Endothelial cell of umbilical vein (primary cell): Measurements from ENCODE around the gene KIFAP3. TPM values are rescaled to one million over a fixed set of nuclear protein-coding genes. Genes with fewer than 3 reads are reported as not detected.

ENCODE experiments used
- BruUV-seq: library from RNA; stranded (reverse); fragments of 400-500 nt; replicated peaks from 2 replicates; lab custom pipeline; 2021; lab: Mats Ljungman, UMichigan
- CTCF ChIA-PET: fragments of 300-600, 350-600 bp; sonication (Branson Sonifier 250); formaldehyde crosslinking; loops from one replicate; lab custom pipeline; 2021; ENCODE audit warnings: antibody characterized with exemption, inconsistent platforms; lab: Charles Lee
- POLR2A ChIA-PET: fragments of 300-600, 350-600 bp; sonication (Branson Sonifier 250); formaldehyde crosslinking; loops from one replicate; lab custom pipeline; 2021; ENCODE audit warnings: antibody characterized with exemption, inconsistent platforms; lab: Charles Lee
- DNase-seq: peaks from one replicate; pipeline ENCODE4 v3.0.0-alpha.2; 2011; ENCODE audit warnings: low read depth, low spot score
- FAIRE-seq: peaks from 2 replicates; lab custom pipeline; 2011; peaks lifted over from hg19 to GRCh38; lab: Jason Lieb, UNC
- H2AFZ ChIP-seq: 2 replicates; pipeline ENCODE4 v1.6.0; 2012; ENCODE audit warnings: low read depth, low read length, control low read depth, inconsistent platforms
- H3K27ac ChIP-seq: 2 replicates; pipeline ENCODE4 v1.5.1; 2011; ENCODE audit warnings: low read depth, mild to moderate bottlenecking, control low read depth, low read length, moderate library complexity; ENCODE audit not compliant: insufficient read depth
- H3K27me3 ChIP-seq, 2 experiments: 2 replicates each; pipeline versions ENCODE4 v1.6.0 to v1.6.1; 2011; ENCODE audit warnings: low read length in 2 of 2, mixed read lengths in 1 of 2; ENCODE audit not compliant: control insufficient read depth in 2 of 2, insufficient read depth in 2 of 2
- H3K36me3 ChIP-seq, 2 experiments: 2 replicates in 1 of 2; 3 replicates in 1 of 2; pipeline ENCODE4 v1.5.1; 2011; ENCODE audit warnings: low read length in 2 of 2, mild to moderate bottlenecking in 1 of 2, moderate library complexity in 1 of 2; ENCODE audit not compliant: control insufficient read depth in 2 of 2, insufficient read depth in 2 of 2; ENCODE audit errors: extremely low read depth in 1 of 2
- H3K4me1 ChIP-seq: 3 replicates; pipeline ENCODE4 v1.5.1; 2011; ENCODE audit warnings: mild to moderate bottlenecking, low read length; ENCODE audit not compliant: control insufficient read depth, insufficient read depth; ENCODE audit errors: extremely low read depth
- H3K4me2 ChIP-seq: 2 replicates; pipeline ENCODE4 v1.6.1; 2011; ENCODE audit warnings: low read length, control low read depth, mixed read lengths; ENCODE audit not compliant: insufficient read depth
- H3K4me3 ChIP-seq, 3 experiments: fragments of 200-600 bp in 1 of 3; sonication (generic), shearing (Covaris generic) in 1 of 3; replicated peaks in 1 of 3; 2 replicates each; pipeline ENCODE4 v1.5.1; 2011 to 2016; ENCODE audit warnings: control low read depth in 3 of 3, low read length in 3 of 3, mild to moderate bottlenecking in 2 of 3, inconsistent platforms in 1 of 3, low read depth in 1 of 3, moderate library complexity in 1 of 3; ENCODE audit not compliant: insufficient read depth in 1 of 3
- H3K79me2 ChIP-seq: 2 replicates; pipeline ENCODE4 v1.6.0; 2012; ENCODE audit warnings: low read length, inconsistent platforms; ENCODE audit not compliant: control insufficient read depth, insufficient read depth
- H3K9ac ChIP-seq: replicated peaks from 2 replicates; pipeline ENCODE3; 2011; ENCODE audit warnings: low read length, control low read depth; ENCODE audit not compliant: insufficient read depth; ENCODE audit errors: extremely low read depth
- H3K9me1 ChIP-seq: replicated peaks from 3 replicates; pipeline ENCODE4 v1.6.0; 2011; ENCODE audit warnings: mild to moderate bottlenecking, low read length; ENCODE audit not compliant: control insufficient read depth, insufficient read depth; ENCODE audit errors: extremely low read depth
- H3K9me3 ChIP-seq: replicated peaks from 2 replicates; pipeline ENCODE4 v1.5.1; 2012; ENCODE audit warnings: low read length, inconsistent platforms; ENCODE audit not compliant: control insufficient read depth, insufficient read depth
- H4K20me1 ChIP-seq: replicated peaks from 2 replicates; pipeline ENCODE3; 2011; ENCODE audit warnings: mild to moderate bottlenecking, low read length; ENCODE audit not compliant: control insufficient read depth, insufficient read depth; ENCODE audit errors: extremely low read depth
- CTCF ChIP-seq, 2 donors: IDR thresholded peaks; 1 replicate in 1 of 2; 2 replicates in 1 of 2; pipeline ENCODE4 v1.5.1; 2011; ENCODE audit warnings: low read length in 2 of 2, mild to moderate bottlenecking in 2 of 2, moderate library complexity in 2 of 2, control low read depth in 1 of 2, inconsistent platforms in 1 of 2, low read depth in 1 of 2; ENCODE audit not compliant: insufficient read depth in 1 of 2; ENCODE audit errors: extremely low read depth in 1 of 2
- EZH2 ChIP-seq: IDR thresholded peaks from 2 replicates; pipeline ENCODE4 v1.6.1; 2012; ENCODE audit warnings: borderline replicate concordance, low read depth, mild to moderate bottlenecking, moderate library complexity, low read length, inconsistent platforms; ENCODE audit not compliant: severe bottlenecking
- FOS ChIP-seq: IDR thresholded peaks from 2 replicates; pipeline ENCODE4 v1.6.1; 2011; ENCODE audit warnings: mild to moderate bottlenecking, low read length, moderate library complexity, borderline replicate concordance; ENCODE audit not compliant: insufficient read depth
- GATA2 ChIP-seq: IDR thresholded peaks from 2 replicates; pipeline ENCODE4 v1.7.0; 2011; ENCODE audit warnings: low read depth, mild to moderate bottlenecking, moderate library complexity, mixed read lengths, low read length; ENCODE audit not compliant: insufficient read length, insufficient read depth
- JUN ChIP-seq: IDR thresholded peaks from 2 replicates; pipeline ENCODE4 v1.6.1; 2011; ENCODE audit warnings: borderline replicate concordance, low read depth; ENCODE audit not compliant: insufficient read length, insufficient read depth
- MAX ChIP-seq: IDR thresholded peaks from 2 replicates; pipeline ENCODE4 v1.6.1; 2011; ENCODE audit not compliant: insufficient read depth, insufficient read length
- MYC ChIP-seq: IDR thresholded peaks from one replicate; pipeline ENCODE4 v1.6.1; 2011; ENCODE audit warnings: mild to moderate bottlenecking, low read depth, low read length
- POLR2A ChIP-seq: IDR thresholded peaks from 2 replicates; pipeline ENCODE4 v1.6.1; 2012; ENCODE audit warnings: low read depth, mild to moderate bottlenecking, control low read depth, low read length
- POLR2AphosphoS5 ChIP-seq: IDR thresholded peaks from 2 replicates; pipeline ENCODE4 v1.6.1; 2012; ENCODE audit warnings: low read depth, mild to moderate bottlenecking, control low read depth, low read length, moderate library complexity; ENCODE audit not compliant: insufficient read depth
- dilution Hi-C: fragments of 300-500 bp; cut with MboI; formaldehyde crosslinking; loops from one replicate; pipeline ENCODE4 v1.15.0; 2019; ENCODE audit warnings: low sequenced_read_pairs; ENCODE audit not compliant: extremely low pct_ligation_motif_present
- intact Hi-C: fragments of 100-400 bp; cut with micrococcal nuclease; formaldehyde crosslinking; loops from one replicate; pipeline ENCODE4 v1.10.0; 2022
- polyA plus RNA-seq, 4 experiments: library from polyadenylated mRNA; depleted of rRNA in 3 of 4; stranded (reverse) in 3 of 4; unstranded in 1 of 4; fragments of >200 nt; gene quantifications; 2 replicates each; pipeline versions ENCODE4 v1.2.1 to v1.2.3, GENCODE V29; 2011 to 2012; ENCODE audit warnings: missing spikeins in 1 of 4
- total RNA-seq: library from RNA; stranded (reverse); gene quantifications from 2 replicates; pipeline ENCODE4 v1.2.3, GENCODE V29; 2021

Gene KIFAP3
- total and polyA plus RNA-seq, 2 donors (not counting 3 experiments of a cell fraction or from before 2014, with no cell fraction given) = 6.4 to 17.5 TPM

- Histone ChIP-seq H3K36me3 (no peaks in the 10 kb centered on the region), H3K27ac (peak within 1 kb of the TSS; percentile 100), H4K20me1 (no peaks in the 10 kb centered on the region), H3K9me1 (no peaks in the 10 kb centered on the region), H3K79me2 (peaks cover 22% of the 10 kb centered on the region), H3K9me3 (no peaks in the 10 kb centered on the region), H3K4me2 (peak within 1 kb of the TSS; percentile 100), H3K4me3 (peak within 1 kb of the TSS; percentile 74 to 94 (median 93)), H3K4me1 (peaks cover 16% of the 10 kb centered on the region), H3K27me3 (peaks cover 12 to 20% of the 10 kb centered on the region in 2 experiments), H3K9ac (peak within 1 kb of the TSS; percentile 99), H2AFZ (peak within 1 kb of the TSS; percentile 95)
- POLR2A ChIA-PET = interaction anchor here (0.5 kb wide), 1 partner anchor 75 kb away, joined by 3 read pairs; no protein-coding TSS in a partner anchor
- BruUV-seq = no TSS peak
- dilution Hi-C loops (no loop called here), intact Hi-C loops (loop anchor here (1.0 to 5.0 kb wide), 7 partner anchors 48 to 787 kb away; partner anchors contain the start of genes ATP1B1, GORAB, KIFAP3 and METTL18)
- FAIRE-seq (peak; percentile 97), DNase-seq (peak; percentile 98)
- CTCF ChIA-PET = interaction anchor here (0.7 to 2.4 kb wide), 8 partner anchors 13 to 795 kb away, joined by 3 to 7 read pairs (median 4); partner anchors contain the start of gene F5
- peak; percentile 68 for TF ChIP-seq POLR2A
- TF ChIP-seq GATA2 = no peak
- peak; percentile 86 for TF ChIP-seq JUN
- TF ChIP-seq EZH2 = no peak
- peak; percentile 59 for TF ChIP-seq POLR2AphosphoS5
- TF ChIP-seq CTCF (IDR thresholded peaks at IDR 0.05; ENCODE audit: extremely low read depth in 1 of 2, insufficient read depth in 1 of 2, low read depth in 1 of 2, low read length in 2 of 2) = no peak
- no peak for TF ChIP-seq MAX
- TF ChIP-seq FOS = peak; percentile 6
- TF ChIP-seq MYC = peak; percentile 59
Observed at GRCh38 chr1:169893645-169894423, 180.7 kb downstream of the KIFAP3 start, which contains the start of gene SCYL3. Gene SCYL3, minus strand, starts transcription at chr1:169893896. Its CDS starts 5,056 bp downstream, at chr1:169888840.
